Esophagus squamous epithelium (tissue), 5 donors: ENCODE measurements around the gene CDC34. TPM values are rescaled to one million over a fixed set of nuclear protein-coding genes. Genes with fewer than 3 reads are reported as not detected.
A peak's percentile ranks its signal among the peaks of the same experiment; 100 is the strongest.

Experiments used
- DNase-seq: peaks from one replicate; lab custom pipeline; 2025; lab: John Stamatoyannopoulos, UW
- H3K27ac ChIP-seq, 4 donors: fragments of 200-600 bp; sonication (generic); one replicate each; pipeline ENCODE4 v1.5.1; 2016 to 2019; ENCODE audit warnings: mild to moderate bottlenecking in 1 of 4
- H3K27me3 ChIP-seq, 4 donors: fragments of 200-600 bp; sonication (generic); 1 replicate in 3 of 4; 2 replicates in 1 of 4; pipeline versions ENCODE4 v1.5.1 to v1.6.0; 2017 to 2021; ENCODE audit warnings: antibody characterized with exemption in 1 of 4
- H3K36me3 ChIP-seq, 3 donors: fragments of 200-600 bp; sonication (generic); one replicate each; pipeline ENCODE4 v1.5.1; 2016 to 2019
- H3K4me1 ChIP-seq, 3 donors: fragments of 200-600 bp; sonication (generic); one replicate each; pipeline ENCODE4 v1.5.1; 2017 to 2019
- H3K4me3 ChIP-seq, 4 donors: fragments of 200-600 bp; sonication (generic); 1 replicate in 3 of 4; 2 replicates in 1 of 4; pipeline ENCODE4 v1.5.1; 2016 to 2019; ENCODE audit warnings: mild to moderate bottlenecking in 2 of 4, moderate library complexity in 1 of 4
- H3K9me3 ChIP-seq, 3 donors: fragments of 200-600 bp; sonication (generic); one replicate each; pipeline ENCODE4 v1.5.1; 2016 to 2019
- POLR2A ChIP-seq, 4 donors: fragments of 450-650 bp; IDR thresholded peaks; one replicate each; pipeline ENCODE4 v1.6.1; 2017; ENCODE audit warnings: antibody characterized with exemption in 4 of 4, mild to moderate bottlenecking in 4 of 4, moderate library complexity in 3 of 4
- WGBS, 2 donors: methylation state at CpG; one replicate each; pipeline ENCODE4 v1.1.5; 2018; 5-methylcytosine and 5-hydroxymethylcytosine counted together
- intact Hi-C: fragments of 100-400 bp; cut with DNase I; formaldehyde crosslinking; loops from one replicate; pipeline ENCODE4 v1.15.0; 2022
- total RNA-seq, 4 donors: library from RNA; depleted of rRNA; stranded (reverse); fragments of >200 nt; gene quantifications; one replicate each; pipeline ENCODE4 v1.1.0, GENCODE V29; 2016
- TF ChIP-seq, protein P1 (sequence below), 6 experiments: fragments of 450-650 bp in 4 of 6; fragments of 200-600 bp in 2 of 6; sonication (generic) in 2 of 6; IDR thresholded peaks; one replicate each; pipeline ENCODE4 v1.5.1; 2016 to 2019; ENCODE audit warnings: antibody characterized with exemption in 6 of 6, mild to moderate bottlenecking in 4 of 6, moderate library complexity in 4 of 6
- donor health status: DM: yes; HTN: yes; CAD: no.

Gene CDC34
- total RNA-seq, 4 donors from 2014 or later: 33.5 to 53.5 (median 34.5) TPM

DNA sequence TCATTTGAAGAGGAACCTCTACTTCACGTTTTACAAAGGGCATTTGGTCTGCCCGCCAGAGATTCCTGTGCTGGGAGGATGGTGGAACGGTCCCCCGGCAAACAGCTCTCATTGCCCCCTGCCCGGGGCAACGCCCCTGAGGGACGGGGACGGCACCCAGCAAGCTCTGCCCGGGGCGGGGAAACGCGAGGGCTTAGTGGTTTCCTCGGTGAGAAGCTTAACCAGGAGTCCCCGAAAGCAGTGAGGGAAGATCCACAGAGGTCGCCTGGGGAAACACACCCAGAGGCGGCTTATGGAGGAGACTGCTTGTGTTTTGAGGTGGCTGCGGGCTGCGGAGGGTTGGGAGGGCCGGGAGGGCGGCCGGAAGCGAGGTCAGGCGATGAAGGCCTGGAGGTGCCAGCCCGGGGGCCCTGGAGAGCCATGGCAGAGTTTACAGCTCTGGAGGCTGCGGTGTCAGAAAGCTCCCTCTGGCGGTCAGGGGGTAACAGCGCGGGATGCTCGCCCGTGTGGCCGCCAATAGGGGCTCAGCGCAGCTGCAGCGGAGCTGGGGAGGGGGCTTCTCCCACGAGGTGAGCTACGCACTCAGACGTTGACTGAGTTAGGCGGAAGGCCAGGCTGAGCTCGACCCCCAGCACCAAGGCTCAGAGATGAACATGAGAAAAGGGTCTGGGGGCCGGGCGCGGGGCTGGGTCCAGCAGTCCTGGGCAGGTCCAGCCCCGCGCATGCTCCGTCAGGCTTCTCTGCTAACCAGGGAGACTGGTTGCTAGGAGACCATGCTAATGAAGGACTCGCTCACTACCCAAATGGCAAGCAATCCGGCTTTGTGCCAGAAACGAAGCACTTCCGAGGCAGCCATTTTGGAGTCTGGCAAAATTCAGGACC, 24.9 kb upstream of the CDC34 start:
- Histone ChIP-seq H3K4me3 (peak overlapping the region; percentile 80 to 100 (median 90)), H3K36me3 (peaks cover 0 to 10% (median 0%) of the 10 kb centered on the region in 3 donors), H3K27ac (peak overlapping the region; percentile 92 to 97 (median 96)), H3K27me3 (no peaks in the 10 kb centered on the region), H3K9me3 (no peaks in the 10 kb centered on the region), H3K4me1 (peaks cover 27 to 50% (median 33%) of the 10 kb centered on the region in 3 donors)
- DNase-seq: peak; percentile 96
- WGBS, 2 donors: 0 to 2% methylated on average over 4 to 18 of the region's 48 CpGs
- intact Hi-C loops: no loop called here
- TF ChIP-seq, protein P1, sequence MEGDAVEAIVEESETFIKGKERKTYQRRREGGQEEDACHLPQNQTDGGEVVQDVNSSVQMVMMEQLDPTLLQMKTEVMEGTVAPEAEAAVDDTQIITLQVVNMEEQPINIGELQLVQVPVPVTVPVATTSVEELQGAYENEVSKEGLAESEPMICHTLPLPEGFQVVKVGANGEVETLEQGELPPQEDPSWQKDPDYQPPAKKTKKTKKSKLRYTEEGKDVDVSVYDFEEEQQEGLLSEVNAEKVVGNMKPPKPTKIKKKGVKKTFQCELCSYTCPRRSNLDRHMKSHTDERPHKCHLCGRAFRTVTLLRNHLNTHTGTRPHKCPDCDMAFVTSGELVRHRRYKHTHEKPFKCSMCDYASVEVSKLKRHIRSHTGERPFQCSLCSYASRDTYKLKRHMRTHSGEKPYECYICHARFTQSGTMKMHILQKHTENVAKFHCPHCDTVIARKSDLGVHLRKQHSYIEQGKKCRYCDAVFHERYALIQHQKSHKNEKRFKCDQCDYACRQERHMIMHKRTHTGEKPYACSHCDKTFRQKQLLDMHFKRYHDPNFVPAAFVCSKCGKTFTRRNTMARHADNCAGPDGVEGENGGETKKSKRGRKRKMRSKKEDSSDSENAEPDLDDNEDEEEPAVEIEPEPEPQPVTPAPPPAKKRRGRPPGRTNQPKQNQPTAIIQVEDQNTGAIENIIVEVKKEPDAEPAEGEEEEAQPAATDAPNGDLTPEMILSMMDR (IDR thresholded peaks at IDR 0.05): peak; percentile 83 to 99 (median 96)
- peak in 2 of 4 donors; percentile 23 to 45 for TF ChIP-seq POLR2A (IDR thresholded peaks at IDR 0.05)

DNA sequence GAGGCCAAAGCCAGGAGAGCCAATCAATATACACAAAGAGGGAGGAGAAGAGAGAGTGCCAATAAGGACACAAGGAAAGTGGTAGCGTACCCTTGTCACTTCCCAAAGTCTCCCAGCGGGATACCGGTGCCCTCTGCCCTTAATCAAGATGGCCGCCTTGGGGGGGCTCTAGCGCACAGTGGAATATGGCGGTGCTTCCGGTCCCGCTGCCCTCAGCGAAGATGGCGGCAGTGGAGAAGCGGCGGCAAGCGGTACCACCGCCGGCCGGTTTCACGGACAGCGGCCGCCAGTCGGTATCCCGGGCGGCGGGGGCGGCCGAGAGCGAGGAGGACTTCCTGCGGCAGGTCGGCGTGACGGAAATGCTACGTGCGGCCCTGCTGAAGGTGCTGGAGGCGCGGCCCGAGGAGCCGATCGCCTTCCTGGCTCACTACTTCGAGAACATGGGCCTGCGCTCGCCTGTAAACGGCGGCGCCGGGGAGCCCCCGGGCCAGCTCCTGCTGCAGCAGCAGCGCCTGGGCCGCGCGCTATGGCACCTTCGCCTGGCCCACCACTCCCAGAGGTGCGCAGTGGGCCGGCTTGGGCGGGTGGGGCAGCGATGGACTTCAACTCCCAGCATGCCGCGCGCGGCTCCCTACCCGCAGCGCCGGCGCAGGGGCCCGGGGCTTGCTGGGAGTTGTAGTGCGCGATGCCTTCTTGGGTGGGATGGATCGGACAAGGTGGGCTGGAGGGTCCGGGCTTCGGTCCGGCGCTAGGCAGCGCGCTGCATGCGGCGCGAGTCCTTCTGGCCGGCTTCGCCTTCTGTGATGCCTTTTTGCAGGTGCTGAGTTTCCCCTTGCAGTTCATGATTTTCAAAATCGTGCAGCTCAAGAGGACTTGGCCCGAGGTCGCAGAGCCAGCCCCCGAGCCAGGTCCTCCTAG, 24.0 kb upstream of the CDC34 start, which contains the start of gene TPGS1:
Gene TPGS1, plus strand, starts transcription at position 212 of the 918 bp plus-strand sequence. Its CDS starts 10 bp downstream, at position 222.
- H3K36me3 ChIP-seq: peaks cover 0 to 10% (median 0%) of the 10 kb centered on the region in 3 donors
- WGBS, 2 donors: 2 to 3% methylated on average over 8 to 30 of the region's 81 CpGs
- peak within 1 kb of the TSS; percentile 92 to 97 (median 96) for H3K27ac ChIP-seq
- DNase-seq: peak; percentile 96
- intact Hi-C loops: no loop called here
- no peaks in the 10 kb centered on the region for H3K27me3 ChIP-seq
- TF ChIP-seq, protein P1 (IDR thresholded peaks at IDR 0.05): peak in 2 of 6 experiments; percentile 19 to 22
- TF ChIP-seq POLR2A (IDR thresholded peaks at IDR 0.05): peak in 2 of 4 donors; percentile 21 to 27
- H3K9me3 ChIP-seq: no peaks in the 10 kb centered on the region
- H3K4me1 ChIP-seq: peaks cover 27 to 51% (median 33%) of the 10 kb centered on the region in 3 donors
- peak within 1 kb of the TSS; percentile 80 to 100 (median 90) for H3K4me3 ChIP-seq

GRCh38 chr19:508204-509150, 23.1 kb upstream of the CDC34 start:
- peak overlapping the region in 2 of 4 donors; percentile 96 to 97 for H3K27ac ChIP-seq

DNA sequence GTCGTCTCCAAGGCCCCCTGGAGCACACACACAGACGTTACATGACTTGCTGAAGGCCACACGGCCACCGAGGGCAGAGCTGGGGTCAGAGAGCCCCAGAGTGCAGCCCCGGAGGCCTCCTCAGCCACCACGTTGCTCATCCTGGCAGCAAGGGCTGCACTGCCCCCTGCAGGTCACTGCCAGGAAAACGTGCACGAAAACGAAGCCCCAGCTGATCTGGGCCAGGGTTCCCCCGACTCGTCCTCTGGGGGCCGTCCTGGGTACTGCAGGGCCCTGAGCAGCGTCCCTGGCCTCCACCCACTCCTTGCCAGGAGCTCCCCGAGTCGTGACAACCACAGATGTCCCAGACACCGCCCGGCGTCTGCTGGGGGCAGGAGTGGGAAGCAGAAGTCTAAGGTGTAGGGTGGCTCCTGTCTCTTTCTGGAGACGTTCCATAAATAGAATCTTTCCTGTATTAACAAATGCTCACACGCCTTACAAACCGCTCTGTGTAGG, 20.9 kb upstream of the CDC34 start:
- WGBS, 2 donors: 0 to 30% methylated on average over 2 to 3 of the region's 21 CpGs
- H3K27me3 ChIP-seq: no peaks in the 10 kb centered on the region
- H3K36me3 ChIP-seq: peaks cover 0 to 10% (median 0%) of the 10 kb centered on the region in 3 donors
- intact Hi-C loops: no loop called here
- peaks cover 27 to 46% (median 33%) of the 10 kb centered on the region in 3 donors for H3K4me1 ChIP-seq
- no peak for TF ChIP-seq POLR2A (IDR thresholded peaks at IDR 0.05)
- TF ChIP-seq, protein P1 (IDR thresholded peaks at IDR 0.05): peak; percentile 88 to 99 (median 92)
- H3K27ac ChIP-seq: peak overlapping the region; percentile 65 to 87 (median 74)
- H3K4me3 ChIP-seq: peak overlapping the region; percentile 2 to 52 (median 14)
- no peaks in the 10 kb centered on the region for H3K9me3 ChIP-seq
- peak; percentile 40 for DNase-seq

More at GRCh38 chr19:508204-509150, 23.1 kb upstream of the CDC34 start:
- 55 to 65% methylated on average over 16 to 23 of the region's 32 CpGs for WGBS, 2 donors
- Histone ChIP-seq H3K27me3 (no peaks in the 10 kb centered on the region), H3K9me3 (no peaks in the 10 kb centered on the region), H3K36me3 (peaks cover 0 to 10% (median 0%) of the 10 kb centered on the region in 3 donors), H3K4me1 (peaks cover 27 to 51% (median 33%) of the 10 kb centered on the region in 3 donors), H3K4me3 (peak overlapping the region; percentile 80 to 100 (median 90))
- no peak for TF ChIP-seq POLR2A (IDR thresholded peaks at IDR 0.05)
- TF ChIP-seq, protein P1 (IDR thresholded peaks at IDR 0.05): no peak
- no peak for DNase-seq
- intact Hi-C loops: no loop called here
